Parathyroid adenoma (tissue), 2 donors: ENCODE measurements around the gene ABAT.

Source experiments
- H2AFZ ChIP-seq: fragments of 300-600 bp; sonication (generic); one replicate; pipeline ENCODE4 v1.7.0; 2017; ENCODE audit warnings: antibody characterized with exemption, mild to moderate bottlenecking
- H3K27ac ChIP-seq: fragments of 300-600 bp; sonication (generic); one replicate; pipeline ENCODE4 v1.7.0; 2017
- H3K27me3 ChIP-seq: fragments of 300-600 bp; sonication (generic); one replicate; pipeline ENCODE4 v1.7.0; 2017; ENCODE audit warnings: low read length; ENCODE audit not compliant: control insufficient read depth, insufficient read depth
- H3K36me3 ChIP-seq: fragments of 300-600 bp; sonication (generic); one replicate; pipeline ENCODE4 v1.7.0; 2017; ENCODE audit warnings: low read length; ENCODE audit not compliant: control insufficient read depth, insufficient read depth
- H3K4me1 ChIP-seq: fragments of 300-600 bp; sonication (generic); one replicate; pipeline ENCODE4 v1.7.0; 2017; ENCODE audit warnings: control low read depth
- H3K4me2 ChIP-seq: fragments of 300-600 bp; sonication (generic); one replicate; pipeline ENCODE4 v1.7.0; 2017; ENCODE audit warnings: low read length
- H3K4me3 ChIP-seq: fragments of 300-600 bp; sonication (generic); one replicate; pipeline ENCODE4 v1.7.0; 2017; ENCODE audit warnings: low read depth, low read length
- H3K79me2 ChIP-seq: fragments of 300-600 bp; sonication (generic); one replicate; pipeline ENCODE4 v1.7.0; 2017; ENCODE audit warnings: control low read depth
- H3K9ac ChIP-seq: fragments of 300-600 bp; sonication (generic); one replicate; pipeline ENCODE4 v1.7.0; 2017; ENCODE audit warnings: mild to moderate bottlenecking
- H3K9me3 ChIP-seq: fragments of 300-600 bp; sonication (generic); one replicate; pipeline ENCODE4 v1.7.0; 2017; ENCODE audit warnings: low read length; ENCODE audit not compliant: control insufficient read depth
- TF ChIP-seq, protein P1 (sequence below): fragments of 300-600 bp; sonication (generic); IDR thresholded peaks from one replicate; pipeline ENCODE4 v1.7.0; 2017; ENCODE audit warnings: antibody characterized with exemption, mild to moderate bottlenecking
- donor health status: primary hyperparathyroidism.

ABAT gene

DNA sequence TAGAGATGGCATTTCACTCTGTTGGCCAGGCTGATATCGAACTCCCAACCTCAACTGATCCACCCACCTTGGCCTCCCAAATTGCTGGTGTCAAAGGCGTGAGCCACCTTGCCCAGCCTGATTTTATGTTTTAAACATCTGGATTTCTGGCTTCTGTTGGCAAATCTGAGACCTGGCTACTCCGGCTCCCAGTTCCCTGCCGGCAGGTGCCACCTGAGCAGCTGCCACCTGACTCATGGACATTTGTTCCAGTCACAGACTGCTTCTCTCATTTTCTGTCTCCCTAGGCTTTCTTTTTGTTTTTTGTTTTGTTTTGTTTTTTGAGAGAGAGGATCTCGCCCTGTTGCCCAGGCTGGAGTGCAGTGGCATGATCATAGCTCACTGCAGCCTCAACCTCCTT, 132.8 kb downstream of the ABAT start:
- peaks cover 2% of the 10 kb centered on the region for H3K79me2 ChIP-seq
- TF ChIP-seq, protein P1, sequence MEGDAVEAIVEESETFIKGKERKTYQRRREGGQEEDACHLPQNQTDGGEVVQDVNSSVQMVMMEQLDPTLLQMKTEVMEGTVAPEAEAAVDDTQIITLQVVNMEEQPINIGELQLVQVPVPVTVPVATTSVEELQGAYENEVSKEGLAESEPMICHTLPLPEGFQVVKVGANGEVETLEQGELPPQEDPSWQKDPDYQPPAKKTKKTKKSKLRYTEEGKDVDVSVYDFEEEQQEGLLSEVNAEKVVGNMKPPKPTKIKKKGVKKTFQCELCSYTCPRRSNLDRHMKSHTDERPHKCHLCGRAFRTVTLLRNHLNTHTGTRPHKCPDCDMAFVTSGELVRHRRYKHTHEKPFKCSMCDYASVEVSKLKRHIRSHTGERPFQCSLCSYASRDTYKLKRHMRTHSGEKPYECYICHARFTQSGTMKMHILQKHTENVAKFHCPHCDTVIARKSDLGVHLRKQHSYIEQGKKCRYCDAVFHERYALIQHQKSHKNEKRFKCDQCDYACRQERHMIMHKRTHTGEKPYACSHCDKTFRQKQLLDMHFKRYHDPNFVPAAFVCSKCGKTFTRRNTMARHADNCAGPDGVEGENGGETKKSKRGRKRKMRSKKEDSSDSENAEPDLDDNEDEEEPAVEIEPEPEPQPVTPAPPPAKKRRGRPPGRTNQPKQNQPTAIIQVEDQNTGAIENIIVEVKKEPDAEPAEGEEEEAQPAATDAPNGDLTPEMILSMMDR, result no peak
- no peak overlapping the region for H3K4me2 ChIP-seq
- H3K9ac ChIP-seq, result no peak overlapping the region
- H3K27me3 ChIP-seq, result no peaks in the 10 kb centered on the region
- no peaks in the 10 kb centered on the region for H3K9me3 ChIP-seq
- H3K36me3 ChIP-seq, result no peaks in the 10 kb centered on the region
- H3K27ac ChIP-seq, result no peak overlapping the region
- H3K4me1 ChIP-seq, result no peaks in the 10 kb centered on the region
- H3K4me3 ChIP-seq, result no peak overlapping the region
- no peak overlapping the region for H2AFZ ChIP-seq

DNA sequence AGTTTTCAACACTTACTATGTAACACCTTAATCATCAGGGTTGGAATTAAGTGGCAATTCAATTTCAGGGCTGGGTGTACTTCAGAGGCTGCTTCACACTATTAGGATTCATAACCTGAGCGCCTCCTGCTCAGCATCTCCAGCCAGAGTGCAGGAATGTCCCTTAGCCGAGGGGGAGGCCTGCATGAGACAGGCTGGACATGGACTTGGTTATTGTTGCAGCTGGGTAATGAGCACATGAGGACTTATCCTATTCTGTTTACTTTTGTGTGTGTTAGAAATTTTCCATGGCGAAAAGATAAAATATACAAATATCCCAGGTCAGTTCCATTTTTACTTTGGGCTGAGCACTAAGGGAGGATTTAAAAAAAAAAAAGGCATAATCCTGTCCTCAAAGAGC, 133.6 kb downstream of the ABAT start:
- Histone ChIP-seq H3K79me2 (peaks cover 8% of the 10 kb centered on the region), H3K36me3 (no peaks in the 10 kb centered on the region), H3K9ac (no peak overlapping the region), H3K4me2 (no peak overlapping the region), H3K4me3 (no peak overlapping the region), H3K4me1 (no peaks in the 10 kb centered on the region), H3K27ac (no peak overlapping the region), H2AFZ (no peak overlapping the region), H3K9me3 (no peaks in the 10 kb centered on the region), H3K27me3 (no peaks in the 10 kb centered on the region)
- TF ChIP-seq, protein P1, result no peak

- no peak overlapping the region for H3K27ac ChIP-seq
- no peak overlapping the region for H3K4me2 ChIP-seq
- no peak overlapping the region for H3K4me3 ChIP-seq
- no peaks in the 10 kb centered on the region for H3K9me3 ChIP-seq
- H3K27me3 ChIP-seq, result no peaks in the 10 kb centered on the region
- H2AFZ ChIP-seq, result no peak overlapping the region
- no peaks in the 10 kb centered on the region for H3K4me1 ChIP-seq
- H3K36me3 ChIP-seq, result no peaks in the 10 kb centered on the region
- H3K79me2 ChIP-seq, result peaks cover 12% of the 10 kb centered on the region
- TF ChIP-seq, protein P1, result no peak
- no peak overlapping the region for H3K9ac ChIP-seq
These were observed 134.4 kb downstream of the ABAT start for GRCh38 chr16:8808613-8809353.

DNA sequence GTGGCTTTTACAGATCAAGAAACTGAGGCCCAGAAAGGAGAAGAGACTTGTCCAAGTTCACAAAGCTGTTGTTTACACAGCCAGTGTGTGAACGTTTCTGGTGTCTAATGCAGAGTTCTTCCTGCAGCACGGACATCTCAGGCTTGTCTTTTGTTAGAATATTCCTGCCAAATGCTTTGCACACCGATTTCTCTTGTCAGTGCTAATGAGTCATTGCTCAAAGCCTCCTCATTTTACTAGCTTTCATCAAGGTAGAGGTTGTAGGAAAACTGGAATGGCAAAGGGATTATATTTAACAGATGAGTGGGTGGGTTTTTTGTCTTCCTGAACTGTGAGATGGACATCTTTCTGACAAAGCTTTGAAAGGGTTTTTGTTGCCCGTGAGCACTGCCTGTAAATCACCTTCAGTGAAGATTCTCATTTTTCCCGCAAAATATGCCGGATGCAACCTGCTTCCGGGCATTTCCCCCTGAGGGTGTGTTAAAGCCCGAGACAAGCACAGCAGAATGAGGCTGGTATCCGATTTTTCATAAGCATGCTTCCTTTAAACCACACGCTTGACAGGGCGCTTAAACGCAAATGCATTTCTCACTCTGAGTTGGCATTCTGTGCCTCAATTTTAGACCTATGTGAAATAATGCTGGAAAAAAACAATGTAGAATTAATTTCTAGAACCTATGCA, 137.9 kb downstream of the ABAT start:
- Histone ChIP-seq H3K4me1 (no peaks in the 10 kb centered on the region), H3K27me3 (no peaks in the 10 kb centered on the region), H3K4me2 (no peak overlapping the region), H3K27ac (no peak overlapping the region), H3K9ac (no peak overlapping the region), H2AFZ (no peak overlapping the region), H3K4me3 (no peak overlapping the region), H3K9me3 (no peaks in the 10 kb centered on the region), H3K36me3 (no peaks in the 10 kb centered on the region), H3K79me2 (peaks cover 12% of the 10 kb centered on the region)
- TF ChIP-seq, protein P1, result no peak
